Endometrial microvascular endothelial cells (primary cell): ENCODE results near the gene IQCF5. TPM values are rescaled to one million over a fixed set of nuclear protein-coding genes. Genes with fewer than 3 reads are reported as not detected.
"Not testable (repeated sequence)": the region's sequence is repeated elsewhere in the genome, so short reads cannot be mapped to it uniquely, and the experiment has no call there.

ENCODE experiments used
- in situ Hi-C: cut with HindIII; loops from 2 replicates; pipeline ENCODE4 v1.10.0; 2017; ENCODE audit warnings: low sequenced_read_pairs, low pct_unique_long_range_greater_than_20kb; ENCODE audit errors: inconsistent ontology term
- total RNA-seq: library from RNA; depleted of rRNA; stranded (reverse); fragments of >200 nt; gene quantifications from one replicate; pipeline ENCODE4 v1.2.3, GENCODE V29; 2015; ENCODE audit errors: inconsistent ontology term

IQCF5 gene
- not detected for total RNA-seq

- in situ Hi-C loops, result no loop called here
Observed at GRCh38 chr3:51875501-51875900, at the start of gene IQCF5. Gene IQCF5 (minus strand): TSS chr3:51875601. CDS start chr3:51875531, 70 bp downstream.

DNA sequence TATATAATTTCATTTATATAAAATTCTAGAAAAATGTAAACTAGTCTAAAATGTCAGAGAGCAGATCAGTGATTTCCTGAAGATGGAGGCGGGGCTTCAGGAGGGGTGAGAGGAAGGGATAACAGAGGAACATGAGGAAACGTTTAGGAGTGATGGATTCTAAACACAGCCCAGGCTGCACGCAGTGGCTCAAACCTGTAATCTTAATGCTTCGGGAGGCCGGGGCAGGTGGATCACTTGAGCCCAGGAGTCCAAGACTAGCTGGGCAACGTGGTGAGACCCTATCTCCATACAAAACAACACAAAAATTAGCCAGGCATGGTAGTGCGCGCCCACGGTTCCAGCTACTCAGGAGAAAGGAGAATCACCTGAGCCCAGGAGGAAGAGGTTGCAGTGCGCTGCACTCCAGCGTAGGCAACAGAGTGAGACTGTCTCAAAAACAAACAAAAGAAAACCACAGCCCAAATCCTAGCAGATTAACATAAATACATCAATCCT, 45.7 kb upstream of the IQCF5 start:
- in situ Hi-C loops, result no loop called here

GRCh38 chr3:51916418-51916817, 41.0 kb upstream of the IQCF5 start:
- in situ Hi-C loops, result no loop called here

DNA sequence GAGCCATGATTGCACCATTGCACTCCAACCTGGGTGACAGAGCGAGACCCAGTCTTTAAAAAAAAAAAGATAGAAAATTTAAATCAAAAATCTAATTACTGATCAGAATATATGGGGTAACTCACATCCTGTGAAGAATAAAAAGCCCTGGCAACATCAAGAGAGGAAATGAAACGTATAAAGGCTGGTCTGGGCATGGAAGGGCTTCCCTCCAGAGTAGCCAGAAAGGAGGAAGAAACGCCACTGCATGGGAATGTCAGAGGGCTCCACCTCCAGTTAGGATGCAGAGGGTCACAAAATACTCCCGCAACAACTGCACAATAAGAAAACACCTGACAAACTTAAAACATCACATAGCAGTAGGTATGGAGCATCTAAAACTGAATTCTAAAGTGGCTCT, 32.6 kb upstream of the IQCF5 start:
- in situ Hi-C loops, result no loop called here

- in situ Hi-C loops, result no loop called here
Observed at GRCh38 chr3:51904034-51904823, 28.8 kb upstream of the IQCF5 start.

DNA sequence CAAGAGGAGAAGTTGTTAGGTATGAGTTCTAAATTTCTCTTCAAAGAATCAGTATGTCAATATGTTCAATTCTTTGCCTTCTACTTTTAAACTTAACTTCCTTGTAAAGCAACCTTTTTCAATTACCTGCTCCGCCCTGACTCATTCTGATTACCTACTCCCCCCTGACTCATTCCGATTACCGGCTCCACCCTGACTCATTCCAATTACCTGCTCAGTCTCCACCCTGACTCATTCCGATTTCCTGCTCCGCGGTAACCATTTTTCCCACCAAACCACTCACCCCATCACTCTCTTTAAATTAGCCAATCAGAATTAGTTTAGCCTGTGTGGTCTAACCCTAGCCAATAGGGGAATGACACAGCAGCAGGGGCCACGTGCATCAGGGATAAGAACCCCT, 27.0 kb upstream of the IQCF5 start:
- in situ Hi-C loops, result not testable (repeated sequence)

- in situ Hi-C loops, result not testable (repeated sequence)
Observed at GRCh38 chr3:51900043-51900442, 24.6 kb upstream of the IQCF5 start.

GRCh38 chr3:51897391-51897790, 22.0 kb upstream of the IQCF5 start:
- in situ Hi-C loops, result no loop called here

GRCh38 chr3:51896607-51897305, 21.4 kb upstream of the IQCF5 start:
- in situ Hi-C loops, result no loop called here

DNA sequence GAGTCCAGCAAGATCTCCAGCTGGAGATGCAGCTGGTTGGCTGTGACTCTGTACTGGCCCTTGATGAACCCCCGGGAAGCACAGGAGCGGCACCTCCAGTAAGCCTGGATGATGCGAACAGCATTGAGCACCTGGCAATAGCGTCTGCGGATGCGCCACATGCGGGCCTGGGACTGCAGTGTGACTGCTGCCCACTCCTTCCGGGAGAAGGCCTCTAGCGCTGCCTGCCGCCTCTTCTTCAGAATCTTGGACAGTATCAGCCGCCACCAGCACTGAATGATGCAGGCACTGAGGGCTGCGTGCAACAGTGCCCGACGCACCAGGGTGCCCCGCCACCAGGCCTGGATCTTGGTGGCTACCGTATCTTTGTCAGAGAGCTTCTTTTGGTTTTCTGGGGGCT, 19.5 kb upstream of the IQCF5 start:
- in situ Hi-C loops, result no loop called here

GRCh38 chr3:51894391-51894790, 19.0 kb upstream of the IQCF5 start:
- in situ Hi-C loops, result no loop called here

DNA sequence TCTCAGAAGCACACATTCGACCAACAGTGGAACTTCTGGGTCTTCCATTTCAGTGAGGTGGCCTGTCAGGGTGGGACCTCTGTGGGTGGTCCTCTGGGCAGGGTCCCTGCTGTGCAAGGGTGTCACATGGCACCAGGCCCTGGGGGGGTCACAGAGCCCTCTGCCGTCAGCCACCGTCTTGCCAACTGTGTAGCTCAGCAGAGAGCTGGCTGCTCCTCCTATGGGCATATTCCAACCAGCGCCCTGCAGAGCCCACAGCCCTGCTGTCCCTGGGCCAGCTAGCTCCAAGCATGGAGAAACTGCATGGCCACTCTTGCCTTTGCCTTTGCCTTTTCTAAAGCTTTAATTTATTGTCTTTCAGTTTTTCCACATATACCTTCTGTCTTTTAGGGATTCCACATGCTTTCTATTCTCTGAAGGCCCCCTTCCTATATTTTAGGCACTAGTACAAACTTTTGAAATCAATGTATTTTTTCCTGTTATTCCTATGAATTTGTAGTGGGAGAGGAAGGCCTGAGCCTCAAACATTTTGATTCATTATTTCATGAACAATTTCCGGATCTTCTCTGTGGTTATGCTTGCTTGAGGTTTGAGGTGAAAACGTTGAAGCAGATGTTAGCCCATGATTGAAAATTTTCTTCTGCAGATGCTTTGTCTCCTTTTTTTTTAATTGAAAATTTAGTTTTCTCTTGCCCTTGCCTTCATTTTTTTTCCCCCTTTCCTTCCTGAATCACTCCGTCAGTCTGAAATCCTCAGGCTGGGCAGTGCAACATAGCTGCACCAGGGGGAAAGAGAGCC, 16.0 kb upstream of the IQCF5 start:
- in situ Hi-C loops, result no loop called here

GRCh38 chr3:51888463-51889105, 13.2 kb upstream of the IQCF5 start:
- in situ Hi-C loops, result no loop called here

GRCh38 chr3:51887620-51888019, 12.2 kb upstream of the IQCF5 start:
- in situ Hi-C loops, result no loop called here

DNA sequence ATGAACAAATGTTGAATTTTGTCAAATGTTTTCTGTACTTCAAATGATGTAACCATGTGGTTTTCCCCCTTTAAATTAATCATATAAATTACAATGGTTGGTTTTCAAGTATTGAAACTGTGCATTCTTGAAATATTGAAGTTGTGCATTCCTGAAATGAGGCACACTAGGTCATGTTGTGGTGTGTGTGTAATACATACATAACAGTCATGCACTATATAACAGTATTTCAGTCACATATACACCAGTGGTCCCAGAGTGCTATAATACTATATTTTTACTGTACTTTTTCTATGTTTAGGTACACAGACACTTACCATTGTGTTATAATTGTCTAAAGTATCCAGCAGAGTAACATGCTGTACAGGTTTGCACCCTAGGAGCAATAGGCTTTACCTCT, 11.0 kb upstream of the IQCF5 start:
- in situ Hi-C loops, result no loop called here

GRCh38 chr3:51879937-51880336, 4.5 kb upstream of the IQCF5 start:
- in situ Hi-C loops, result no loop called here

DNA sequence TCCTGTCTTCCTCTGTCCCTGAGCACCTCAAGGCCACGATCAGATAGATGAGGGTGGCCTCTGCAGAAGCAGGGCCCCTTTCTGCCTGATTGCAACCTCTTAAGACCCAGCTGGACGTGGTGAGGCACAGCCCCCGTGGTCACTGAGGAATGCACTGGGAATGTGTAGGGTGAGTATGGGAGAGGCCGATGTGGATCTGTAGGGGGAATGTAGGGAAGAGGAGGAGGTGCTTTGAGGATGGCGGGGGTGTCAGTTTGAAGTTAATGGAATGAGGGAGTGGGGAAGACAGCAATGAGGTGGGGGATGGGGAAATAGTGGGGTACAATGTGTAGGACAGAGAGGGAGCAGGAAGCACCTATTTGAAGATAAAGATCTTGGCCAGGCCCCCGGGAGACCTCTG, 785 bp upstream of the IQCF5 start:
- in situ Hi-C loops, result no loop called here

- in situ Hi-C loops, result no loop called here
Observed at GRCh38 chr3:51874889-51875288, 512 bp downstream of the IQCF5 start.

GRCh38 chr3:51874411-51874810, 990 bp downstream of the IQCF5 start:
- in situ Hi-C loops, result no loop called here
